GM12878 (cell line): ENCODE data around the gene FAAP100. TPM values are rescaled to one million over a fixed set of nuclear protein-coding genes. Genes with fewer than 3 reads are reported as not detected.

ENCODE experiments used
- BHLHE40 ChIP-seq, 2 experiments: fragments of 450-650 bp in 1 of 2; IDR thresholded peaks; 2 replicates each; pipeline ENCODE4 v1.6.1; 2011 to 2017; ENCODE audit warnings: low read depth in 2 of 2, borderline replicate concordance in 1 of 2, improper control_type of control experiment in 1 of 2, low read length in 1 of 2, mild to moderate bottlenecking in 1 of 2
- ESRRA ChIP-seq: IDR thresholded peaks from 2 replicates; pipeline ENCODE4 v1.6.1; 2012; ENCODE audit warnings: mild to moderate bottlenecking, low read length, improper control_type of control experiment
- ETV6 ChIP-seq, 2 experiments: fragments of 450-650 bp in 1 of 2; IDR thresholded peaks in 1 of 2; conservative IDR thresholded peaks in 1 of 2; 2 replicates each; pipeline ENCODE4 v1.6.1; 2014; ENCODE audit warnings: antibody characterized with exemption in 1 of 2, borderline replicate concordance in 1 of 2, low read depth in 1 of 2, mild to moderate bottlenecking in 1 of 2, moderate library complexity in 1 of 2
- HDGF ChIP-seq: fragments of 450-650 bp; IDR thresholded peaks from 2 replicates; pipeline ENCODE4 v1.6.1; 2016; ENCODE audit warnings: antibody characterized with exemption
- IKZF1 ChIP-seq: fragments of 450-650 bp; conservative IDR thresholded peaks from 2 replicates; pipeline ENCODE4 v1.6.1; 2017; ENCODE audit warnings: antibody characterized with exemption, mild to moderate bottlenecking
- MEF2A ChIP-seq: IDR thresholded peaks from 2 replicates; pipeline ENCODE4 v1.6.1; 2011; ENCODE audit warnings: low read depth, mild to moderate bottlenecking, low read length, moderate library complexity; ENCODE audit not compliant: insufficient read depth
- PKNOX1 ChIP-seq: fragments of 450-650 bp; IDR thresholded peaks from 2 replicates; pipeline ENCODE4 v1.6.1; 2016; ENCODE audit warnings: mild to moderate bottlenecking
- RB1 ChIP-seq: fragments of 450-650 bp; formaldehyde crosslinking; IDR thresholded peaks from 2 replicates; pipeline ENCODE4 v1.6.1; 2017; ENCODE audit warnings: mild to moderate bottlenecking, borderline replicate concordance
- STAT3 ChIP-seq: IDR thresholded peaks from 2 replicates; pipeline ENCODE4 v1.6.1; 2011; ENCODE audit warnings: low read depth, low read length, improper control_type of control experiment
- TCF12 ChIP-seq: IDR thresholded peaks from 2 replicates; pipeline ENCODE4 v1.6.1; 2011; ENCODE audit warnings: low read depth, mild to moderate bottlenecking, low read length
- TCF3 ChIP-seq: IDR thresholded peaks from 2 replicates; pipeline ENCODE4 v1.6.1; 2012; ENCODE audit warnings: low read depth, mild to moderate bottlenecking, low read length, borderline replicate concordance; ENCODE audit not compliant: insufficient read depth
- USF1 ChIP-seq: IDR thresholded peaks from 2 replicates; pipeline ENCODE4 v1.6.1; 2011; ENCODE audit warnings: borderline replicate concordance, low read depth, mild to moderate bottlenecking, moderate library complexity, mixed read lengths, low read length; ENCODE audit not compliant: insufficient read depth; ENCODE audit errors: extremely low read length
- USF2 ChIP-seq: IDR thresholded peaks from 2 replicates; pipeline ENCODE4 v1.6.1; 2011; ENCODE audit warnings: low read depth, low read length, improper control_type of control experiment, borderline replicate concordance
- ZBED1 ChIP-seq: IDR thresholded peaks from 2 replicates; pipeline ENCODE4 v1.6.1; 2016; ENCODE audit warnings: borderline replicate concordance
- polyA plus RNA-seq, 11 experiments: library from polyadenylated mRNA; depleted of rRNA in 4 of 11; unstranded in 6 of 11; stranded (reverse) in 5 of 11; fragments of >200 nt; fragmentation: Nextera tagmentation in 4 of 11; fragmentation: Illumina TruSeq in 1 of 11; extraction: Ambion mirVana in 4 of 11; extraction: Trizol in 1 of 11; gene quantifications; 1 replicate in 1 of 11; 2 replicates in 10 of 11; pipeline versions ENCODE4 v1.2.1 to v1.2.3, GENCODE V29; 2011 to 2016; ENCODE audit warnings: inconsistent platforms in 2 of 11, missing spikeins in 2 of 11, low read depth in 1 of 11
- total RNA-seq, 4 experiments: library from RNA; depleted of rRNA in 3 of 4; stranded (reverse); fragments of >200 nt in 3 of 4; fragmentation: Illumina TruSeq in 1 of 4; extraction: Trizol in 1 of 4; gene quantifications; 2 replicates each; pipeline versions ENCODE4 v1.2.1 to v1.2.3, GENCODE V29; 2013 to 2021

The FAAP100 gene
- total and polyA plus RNA-seq, 10 of the 15 experiments (the other 5 are each of a cell fraction or from before 2014, with no cell fraction given), result 0.11 to 46.2 (median 17.1) TPM

GRCh38 chr17:81517339-81518112 is 34.6 kb downstream of the FAAP100 start (continued):
- TF ChIP-seq PKNOX1 (peak; percentile 33; the same call in 1 of the 2 replicates), TCF3 (0 out of 2 replicates have a peak, but pooled peaks have one; percentile 34), IKZF1 (peak; percentile 84), MEF2A (0 out of 2 replicates have a peak, but pooled peaks have one; percentile 48), ZBED1 (0 out of 2 replicates have a peak, but pooled peaks have one; percentile 59), USF2 (peak; percentile 29; the same call in 1 of the 2 replicates), ETV6 (conservative IDR thresholded peaks at IDR 0.05 in 1 of 2, IDR thresholded peaks at IDR 0.05 in 1 of 2; ENCODE audit: borderline replicate concordance in 1 of 2, low read depth in 1 of 2) (0 out of 4 replicates have a peak, but pooled peaks of 1 of the 2 experiments have one; percentile 20), BHLHE40 (IDR thresholded peaks at IDR 0.05; ENCODE audit: borderline replicate concordance in 1 of 2, low read depth in 2 of 2, low read length in 1 of 2) (peak; percentile 55 to 85; a peak in 3 of 4 replicates), RB1 (peak; percentile 22; the same call in 1 of the 2 replicates), TCF12 (0 out of 2 replicates have a peak, but pooled peaks have one; percentile 12), HDGF (no peak; the same call in 1 of the 2 replicates), STAT3 (0 out of 2 replicates have a peak, but pooled peaks have one; percentile 19), ESRRA (0 out of 2 replicates have a peak, but pooled peaks have one; percentile 19), USF1 (peak; percentile 83)
